ENCODE measurements around the gene CNKSR1. TPM values are rescaled to one million over a fixed set of nuclear protein-coding genes. Genes with fewer than 3 reads are reported as not detected.

The CNKSR1 gene, protein sequence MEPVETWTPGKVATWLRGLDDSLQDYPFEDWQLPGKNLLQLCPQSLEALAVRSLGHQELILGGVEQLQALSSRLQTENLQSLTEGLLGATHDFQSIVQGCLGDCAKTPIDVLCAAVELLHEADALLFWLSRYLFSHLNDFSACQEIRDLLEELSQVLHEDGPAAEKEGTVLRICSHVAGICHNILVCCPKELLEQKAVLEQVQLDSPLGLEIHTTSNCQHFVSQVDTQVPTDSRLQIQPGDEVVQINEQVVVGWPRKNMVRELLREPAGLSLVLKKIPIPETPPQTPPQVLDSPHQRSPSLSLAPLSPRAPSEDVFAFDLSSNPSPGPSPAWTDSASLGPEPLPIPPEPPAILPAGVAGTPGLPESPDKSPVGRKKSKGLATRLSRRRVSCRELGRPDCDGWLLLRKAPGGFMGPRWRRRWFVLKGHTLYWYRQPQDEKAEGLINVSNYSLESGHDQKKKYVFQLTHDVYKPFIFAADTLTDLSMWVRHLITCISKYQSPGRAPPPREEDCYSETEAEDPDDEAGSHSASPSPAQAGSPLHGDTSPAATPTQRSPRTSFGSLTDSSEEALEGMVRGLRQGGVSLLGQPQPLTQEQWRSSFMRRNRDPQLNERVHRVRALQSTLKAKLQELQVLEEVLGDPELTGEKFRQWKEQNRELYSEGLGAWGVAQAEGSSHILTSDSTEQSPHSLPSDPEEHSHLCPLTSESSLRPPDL
- total RNA-seq = 0.22 TPM in 1 of 2 replicates, not detected in the other

GRCh38 chr1:26177182-26177684, at the start of gene CNKSR1:
Gene CNKSR1 (plus strand): TSS chr1:26177491. CDS start chr1:26177548, 57 bp downstream.

DNA sequence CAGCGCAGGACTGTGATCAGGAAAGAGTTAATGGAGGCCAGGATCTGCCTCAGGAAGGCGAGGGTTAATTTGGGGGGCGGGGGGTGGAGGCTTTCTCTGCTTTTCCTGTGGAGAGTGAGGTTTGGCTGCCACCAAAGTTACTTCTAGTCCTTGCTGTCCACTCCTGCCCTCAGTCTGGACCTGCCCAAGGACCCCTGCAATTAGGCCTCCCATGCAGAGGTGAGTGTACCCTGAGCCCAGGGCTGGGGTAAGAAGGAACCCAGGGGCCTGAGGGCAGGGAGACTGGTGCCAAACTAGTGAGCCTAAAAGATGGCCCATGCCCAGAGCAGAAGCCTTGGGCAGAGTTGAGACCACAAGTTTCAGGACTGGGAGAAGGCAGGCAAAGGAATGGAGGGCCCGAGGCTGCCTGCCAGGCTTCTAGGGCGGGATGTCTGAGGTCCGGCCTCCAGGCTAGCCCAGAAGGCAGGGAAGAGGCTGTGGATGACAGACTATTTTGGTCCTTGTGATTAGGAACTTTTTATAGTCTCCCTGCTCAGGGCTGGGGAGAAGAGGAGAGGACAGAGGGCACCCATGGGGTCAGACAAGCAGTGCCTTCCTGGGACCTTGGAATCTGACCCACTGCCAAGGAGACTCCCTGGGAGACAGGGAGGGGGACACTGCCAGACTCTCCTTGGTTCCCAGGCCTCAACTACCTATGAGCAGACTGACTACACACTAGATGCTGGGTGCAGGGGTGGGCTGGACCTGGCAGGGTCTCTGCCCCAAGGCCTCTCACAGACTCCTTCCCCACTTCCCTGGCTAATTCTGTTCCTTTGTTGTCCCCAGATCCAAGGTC, 18.2 kb upstream of the CNKSR1 start, which contains the start of gene FAM110D:
FAM110D (plus strand) TSS at position 172 of the 835 bp plus-strand sequence. CDS start 2,213 bp downstream, outside the sequence.

GRCh38 chr1:26168410-26169197, 8.7 kb upstream of the CNKSR1 start, which contains the start of gene C1orf232:
Gene C1orf232 (minus strand): TSS chr1:26168963. CDS start chr1:26168499, 464 bp downstream.

GRCh38 chr1:26169669-26170471, 7.4 kb upstream of the CNKSR1 start, which contains the start of gene ZNF593:
Gene ZNF593 (plus strand): TSS chr1:26169908. CDS start chr1:26169984, 76 bp downstream.

DNA sequence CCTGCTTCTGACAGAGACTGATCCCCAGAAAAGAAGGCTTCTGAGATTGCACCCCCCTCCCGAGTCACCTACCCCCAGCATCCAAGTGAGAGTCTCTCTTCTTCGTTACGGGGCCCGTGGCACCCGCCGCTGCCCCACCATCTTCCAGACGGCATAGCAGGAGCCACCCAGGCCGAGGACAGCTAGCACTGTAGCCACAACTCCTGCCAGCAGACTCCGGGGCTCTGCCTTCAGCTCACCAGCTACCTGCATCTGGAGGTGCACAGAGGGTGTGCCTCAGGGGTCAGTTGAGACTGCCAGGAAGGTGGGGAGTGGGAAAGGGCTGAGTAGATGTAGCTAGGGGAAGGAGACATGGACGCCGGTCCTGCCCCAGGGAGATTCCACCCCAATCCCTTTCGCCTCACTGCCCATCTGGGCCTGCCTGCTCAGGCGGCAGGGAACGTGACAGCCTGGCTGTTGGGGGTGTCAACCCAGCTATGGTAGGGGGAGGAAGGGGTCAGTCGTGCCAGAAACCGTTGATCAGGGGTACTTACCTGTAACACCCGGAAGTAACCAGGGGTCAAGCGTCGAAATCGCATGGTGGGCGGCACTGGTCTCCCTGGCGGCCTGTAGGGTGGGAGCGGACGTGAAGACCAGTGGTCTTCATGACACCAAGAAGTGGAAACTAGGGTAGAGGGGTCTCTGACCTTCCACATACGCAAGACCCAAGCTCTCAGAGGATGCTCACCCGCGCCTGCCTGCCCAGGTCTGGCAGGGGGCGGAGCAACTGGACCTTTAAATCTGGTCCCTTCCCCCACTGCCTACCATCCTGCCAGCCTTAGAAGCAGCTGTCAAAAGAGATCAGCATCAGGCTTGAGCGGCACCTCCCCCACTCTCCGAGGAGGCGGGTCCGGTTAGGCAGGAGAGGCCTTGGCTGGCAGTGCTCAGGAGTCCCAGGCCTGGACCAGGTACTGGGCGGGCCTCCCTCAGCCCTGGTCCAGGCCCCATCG, 5.9 kb upstream of the CNKSR1 start, which contains the start of gene ZNF593OS:
ZNF593OS (minus strand) TSS at position 749 of the 989 bp plus-strand sequence; CDS start at position 578, 171 bp downstream.

GRCh38 chr1:26190373-26190987, 13.2 kb downstream of the CNKSR1 start, which contains the start of gene CATSPER4:
Gene CATSPER4 (plus strand): TSS chr1:26190602. CDS start chr1:26190628, 26 bp downstream.

GRCh38 chr1:26233903-26234643, 56.8 kb downstream of the CNKSR1 start, which contains the start of gene CEP85:
Gene CEP85 (plus strand): TSS chr1:26234200. CDS start chr1:26239784, 5,584 bp downstream.

Other genes starting within 250 kb of the CNKSR1 start
- gene PAFAH2, start 179.4 kb upstream of the CNKSR1 start, total RNA-seq = 7.9 and 13.2 TPM in 2 replicates
- gene EXTL1, start 155.7 kb upstream of the CNKSR1 start, total RNA-seq = under 0.01 and 0.43 TPM in 2 replicates
- not detected in 2 replicates for gene SLC30A2, start 131.4 kb upstream of the CNKSR1 start, total RNA-seq
- 0.22 TPM in 1 of 2 replicates, not detected in the other for gene TRIM63, start 109.9 kb upstream of the CNKSR1 start, total RNA-seq
- gene PDIK1L, start 65.7 kb upstream of the CNKSR1 start, total RNA-seq = 4.6 and 5.6 TPM in 2 replicates
- gene FAM110D, start 18.4 kb upstream of the CNKSR1 start, total RNA-seq = not detected in 2 replicates
- gene C1orf232, start 8.5 kb upstream of the CNKSR1 start, total RNA-seq = not detected in 2 replicates
- 24.3 and 26.3 TPM in 2 replicates for gene ZNF593, start 7.6 kb upstream of the CNKSR1 start, total RNA-seq
- gene ZNF593OS, start 5.7 kb upstream of the CNKSR1 start, total RNA-seq = not detected in 2 replicates
- not detected in 2 replicates for gene CATSPER4, start 13.1 kb downstream of the CNKSR1 start, total RNA-seq
- gene CEP85, start 56.7 kb downstream of the CNKSR1 start, total RNA-seq = 2.4 and 13.7 TPM in 2 replicates
- gene SH3BGRL3, start 102.6 kb downstream of the CNKSR1 start, total RNA-seq = 32.0 and 36.7 TPM in 2 replicates
- gene UBXN11, start 129.1 kb downstream of the CNKSR1 start, total RNA-seq = 6.8 and 7.7 TPM in 2 replicates
- gene CD52, start 140.5 kb downstream of the CNKSR1 start, total RNA-seq = not detected in 2 replicates
- gene CRYBG2, start 176.6 kb downstream of the CNKSR1 start, total RNA-seq = under 0.01 TPM in 1 of 2 replicates, not detected in the other
- not detected in 2 replicates for gene ZNF683, start 195.3 kb downstream of the CNKSR1 start, total RNA-seq
- gene LIN28A, start 233.3 kb downstream of the CNKSR1 start, total RNA-seq = not detected in 2 replicates

Data from placental pericyte (primary cell).